KBM-7 (cell line): ENCODE data around the gene OPCML.

Source experiments
- DNase-seq: peaks from one replicate; pipeline ENCODE4 v3.0.0-alpha.2; 2015
- in situ Hi-C: fragments of 300-500 bp; cut with MboI; formaldehyde crosslinking; loops from 2 replicates; pipeline ENCODE4 v1.14.3; 2020; ENCODE audit warnings: low sequenced_read_pairs, low pct_unique_long_range_greater_than_20kb, mixed read lengths

OPCML gene

DNA sequence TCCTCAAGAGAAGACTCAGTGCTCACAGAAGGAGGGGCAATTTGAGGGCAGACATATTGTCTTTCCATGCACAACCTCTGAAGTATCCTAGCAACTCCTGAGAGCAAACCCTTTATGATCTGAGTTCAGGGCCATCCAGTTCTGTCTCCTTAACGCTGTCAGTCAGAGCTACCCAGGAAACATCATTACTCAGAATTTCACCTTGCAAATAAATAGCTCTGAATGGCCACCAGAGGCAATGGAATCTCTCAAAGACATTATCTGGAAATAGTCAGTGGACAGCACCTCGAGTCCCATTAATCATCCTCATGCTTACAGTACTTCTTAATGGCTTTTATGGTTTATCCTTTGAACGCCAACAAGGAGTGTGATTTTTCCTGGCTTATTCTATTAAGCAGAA is 656.1 kb downstream of the OPCML start:
- in situ Hi-C loops, result no loop called here
- no peak for DNase-seq

DNA sequence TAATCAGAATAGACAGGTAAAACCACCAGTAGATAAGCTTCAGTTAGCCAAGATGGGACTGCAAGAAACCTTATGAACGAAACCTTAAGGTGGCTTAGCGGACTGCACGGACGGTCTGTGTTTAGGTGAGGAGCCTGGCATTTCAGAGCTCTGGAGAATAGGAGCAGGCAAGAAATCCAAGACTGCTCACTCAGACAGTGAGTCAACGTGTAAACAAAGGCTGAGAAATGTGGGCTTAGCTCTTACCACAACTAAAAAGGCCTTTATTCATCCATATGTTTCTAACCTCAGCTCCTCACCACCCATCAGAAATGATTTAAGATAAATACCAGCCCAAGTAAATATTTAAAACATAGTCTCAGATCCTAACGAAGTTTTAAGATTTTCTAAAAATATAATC is 657.7 kb downstream of the OPCML start:
- DNase-seq, result no peak
- in situ Hi-C loops, result no loop called here

- no peak for DNase-seq
- in situ Hi-C loops, result no loop called here
These were observed 658.5 kb downstream of the OPCML start for GRCh38 chr11:132873841-132874240.

DNA sequence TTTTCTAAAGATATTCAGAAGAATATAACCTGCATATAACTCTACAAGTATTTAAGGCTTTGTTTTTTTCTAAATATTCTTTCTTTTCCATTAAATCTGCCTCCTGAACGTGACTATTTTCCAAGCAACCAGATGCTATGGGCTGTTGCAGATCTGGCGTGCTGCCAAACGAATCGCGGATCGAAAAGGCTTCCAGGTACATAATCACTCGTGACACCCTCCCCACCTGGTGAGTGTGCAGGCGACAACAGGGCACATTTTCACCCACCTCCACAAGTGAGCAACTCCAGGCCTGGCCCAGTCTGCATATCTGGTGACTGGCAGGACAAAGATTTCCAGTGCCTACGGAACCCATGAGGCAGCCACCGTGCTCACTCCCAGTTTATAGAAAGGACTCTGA is 660.1 kb downstream of the OPCML start:
- in situ Hi-C loops, result no loop called here
- DNase-seq, result no peak

- in situ Hi-C loops, result no loop called here
- DNase-seq, result no peak
These were observed 665.3 kb downstream of the OPCML start for GRCh38 chr11:132866783-132867545.

GRCh38 chr11:132865623-132866022 is 666.7 kb downstream of the OPCML start:
- in situ Hi-C loops, result no loop called here
- no peak for DNase-seq

DNA sequence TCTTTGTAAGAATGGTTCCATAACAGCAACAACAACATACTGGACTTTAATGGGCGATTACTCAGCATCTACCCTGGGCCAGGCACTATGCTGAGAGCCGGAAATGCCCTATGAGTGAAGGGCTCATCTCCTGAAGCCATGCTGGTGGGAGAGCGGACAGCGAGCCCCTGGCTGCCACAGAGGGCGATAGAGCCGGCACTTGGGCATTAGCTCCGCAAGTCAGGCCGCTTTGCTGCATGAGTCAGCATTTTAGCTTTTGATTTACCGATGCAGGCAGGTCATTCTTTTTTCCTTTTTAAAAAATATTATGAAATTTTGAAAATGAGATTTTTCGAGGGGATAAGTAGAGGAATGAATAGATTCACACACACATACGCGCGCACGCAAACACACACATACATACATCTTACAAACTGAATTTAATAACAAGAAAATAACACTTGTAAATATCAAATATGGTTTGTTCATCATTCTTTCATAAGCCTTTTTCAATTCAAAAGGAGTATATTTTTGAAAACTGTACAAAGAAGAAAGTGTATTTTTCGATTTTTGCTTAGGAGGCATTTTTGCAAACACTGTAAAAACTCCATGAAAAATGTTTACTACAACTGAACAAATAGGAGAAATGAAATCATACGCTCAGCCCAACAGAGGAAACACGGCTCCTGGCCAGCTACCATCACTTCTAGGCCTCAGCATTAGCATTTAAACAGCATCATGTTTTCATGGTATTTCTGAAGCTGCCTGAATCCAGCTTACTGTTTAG is 667.3 kb downstream of the OPCML start:
- no peak for DNase-seq
- in situ Hi-C loops, result no loop called here

- DNase-seq, result no peak
- in situ Hi-C loops, result no loop called here
These were observed 669.4 kb downstream of the OPCML start for GRCh38 chr11:132862933-132863332.

DNA sequence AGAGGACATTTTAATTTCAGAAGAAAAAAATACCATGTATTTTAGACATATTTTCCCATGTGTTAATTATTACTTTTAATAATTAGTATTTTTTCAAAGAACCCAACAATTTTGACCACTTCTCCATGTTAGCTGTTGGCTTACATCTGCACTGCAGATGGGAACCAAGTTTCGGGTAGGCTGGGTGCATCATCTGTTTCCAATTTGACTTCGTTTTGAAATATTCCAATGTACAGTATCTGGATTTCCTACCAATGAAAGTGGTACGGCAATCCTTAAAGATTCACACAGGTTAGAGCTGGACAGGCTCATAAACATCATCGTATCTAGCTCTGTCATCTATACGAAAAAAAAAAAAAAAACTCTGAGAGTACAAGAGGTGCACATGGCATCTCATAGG is 670.2 kb downstream of the OPCML start:
- DNase-seq, result no peak
- in situ Hi-C loops, result no loop called here

DNA sequence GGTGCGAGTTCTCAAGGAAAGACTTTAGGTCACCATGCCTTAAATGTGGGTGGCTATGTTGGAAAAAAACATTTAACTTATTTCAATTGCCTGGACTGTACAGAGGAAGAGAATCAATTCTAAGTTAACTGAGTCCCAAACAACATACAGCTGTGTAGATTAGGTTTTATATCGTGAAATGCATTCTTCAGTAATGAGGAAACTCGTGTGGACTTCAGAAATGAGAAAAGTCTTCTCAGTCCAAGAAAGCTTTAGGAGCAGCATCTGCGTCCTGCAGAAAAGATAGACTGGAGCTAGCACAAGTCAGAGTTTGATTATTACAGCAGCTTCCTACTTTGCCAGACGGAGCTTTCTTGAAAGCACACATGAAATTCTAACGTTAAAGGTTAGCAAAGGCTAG is 673.0 kb downstream of the OPCML start:
- no peak for DNase-seq
- in situ Hi-C loops, result no loop called here

- in situ Hi-C loops, result no loop called here
- peak; percentile 1 for DNase-seq
These were observed 674.1 kb downstream of the OPCML start for GRCh38 chr11:132858223-132858622.

DNA sequence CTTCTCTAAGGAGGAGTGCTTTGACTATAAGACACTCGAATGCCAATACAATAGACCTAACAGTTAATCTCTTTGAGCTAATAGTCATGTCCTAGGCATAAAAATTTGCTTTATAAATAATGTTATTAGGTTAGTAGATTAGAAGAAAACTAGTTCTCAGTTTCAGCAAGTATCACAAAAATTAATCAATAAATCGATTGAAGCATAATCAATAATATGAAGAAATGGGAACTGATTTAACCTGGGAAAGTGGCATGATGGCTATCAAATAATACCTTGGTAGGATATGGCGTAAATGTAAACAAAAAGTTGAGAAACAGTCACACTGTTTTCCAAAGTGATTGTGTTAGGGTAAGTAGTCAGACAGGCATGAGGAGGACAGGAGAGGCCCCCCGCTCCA is 676.3 kb downstream of the OPCML start:
- in situ Hi-C loops, result no loop called here
- DNase-seq, result no peak

GRCh38 chr11:132855516-132855915 is 676.8 kb downstream of the OPCML start:
- in situ Hi-C loops, result no loop called here
- no peak for DNase-seq

DNA sequence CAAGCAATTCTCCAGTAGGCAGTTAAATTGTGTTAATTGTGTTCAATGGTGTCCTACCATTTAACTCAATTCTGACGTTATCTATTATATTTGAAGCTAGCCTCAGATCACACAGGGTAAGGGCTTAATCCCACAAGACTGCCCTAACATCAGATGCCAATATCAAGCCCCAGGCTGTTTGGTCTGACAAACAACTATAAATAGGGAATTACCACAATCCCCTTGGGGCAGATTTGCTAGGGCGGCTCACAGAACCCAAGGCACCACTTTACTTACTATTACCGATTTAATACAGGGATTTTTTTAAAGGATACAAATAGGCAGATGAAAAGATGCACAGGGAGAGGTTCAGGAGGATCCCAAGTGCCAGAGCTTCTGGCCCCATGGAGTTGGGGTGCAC is 678.4 kb downstream of the OPCML start:
- in situ Hi-C loops, result no loop called here
- DNase-seq, result no peak

DNA sequence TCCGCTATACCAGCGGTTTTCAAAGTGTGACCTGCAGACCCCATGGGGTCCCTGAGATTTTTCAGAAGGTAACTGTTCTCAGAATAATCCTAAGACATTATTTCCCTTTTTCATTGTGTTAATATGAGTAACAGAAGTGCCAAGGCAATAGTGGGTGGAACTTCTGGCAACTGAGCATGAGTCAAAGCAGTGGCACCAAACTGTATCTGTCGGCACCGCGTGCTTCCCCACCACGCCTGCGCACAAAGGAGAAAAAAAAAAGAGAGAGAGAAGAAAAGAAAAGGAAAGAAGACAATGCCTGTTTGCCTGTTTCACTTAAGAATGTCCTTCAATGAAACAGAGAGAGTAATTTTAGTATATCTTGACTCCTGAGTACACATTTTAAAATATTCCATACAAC is 679.9 kb downstream of the OPCML start:
- in situ Hi-C loops, result no loop called here
- DNase-seq, result no peak

DNA sequence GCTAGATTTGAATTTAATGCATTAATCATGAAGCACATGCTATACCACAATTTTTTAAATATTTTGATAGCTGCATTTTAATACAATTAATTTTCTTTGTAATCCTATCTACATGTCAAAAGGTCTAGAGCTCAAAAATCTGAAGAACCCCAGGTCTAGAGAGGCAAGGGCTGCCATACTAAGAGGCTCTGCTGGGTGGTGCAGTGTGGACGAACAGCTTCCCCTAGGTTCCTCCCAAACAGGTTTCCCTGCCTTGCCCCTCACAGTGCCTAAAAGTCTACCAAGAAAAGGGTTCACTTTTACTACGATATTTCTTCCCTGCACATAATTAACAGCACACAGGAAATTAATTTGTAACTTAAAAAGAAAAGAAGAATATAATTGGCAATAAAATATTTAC is 681.1 kb downstream of the OPCML start:
- DNase-seq, result no peak
- in situ Hi-C loops, result no loop called here

DNA sequence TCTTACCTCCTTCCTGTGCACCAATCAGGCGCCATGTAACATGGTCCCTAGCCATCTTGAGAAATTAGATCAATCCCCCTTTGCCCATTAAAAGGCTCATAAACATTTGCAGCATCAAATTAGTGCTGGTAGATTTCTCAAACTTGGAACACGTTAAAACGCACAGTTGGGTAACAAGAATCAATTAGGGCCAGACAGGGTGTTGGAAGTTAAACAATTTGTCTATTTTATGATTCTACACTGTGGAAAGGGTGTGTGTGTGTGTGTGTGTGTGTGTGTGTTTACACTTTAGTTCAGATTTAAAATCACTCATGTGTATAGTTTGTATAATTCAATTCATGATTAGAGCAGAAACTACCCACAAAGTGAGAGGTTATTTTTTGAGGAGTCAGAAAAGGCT is 682.0 kb downstream of the OPCML start:
- DNase-seq, result no peak
- in situ Hi-C loops, result no loop called here

DNA sequence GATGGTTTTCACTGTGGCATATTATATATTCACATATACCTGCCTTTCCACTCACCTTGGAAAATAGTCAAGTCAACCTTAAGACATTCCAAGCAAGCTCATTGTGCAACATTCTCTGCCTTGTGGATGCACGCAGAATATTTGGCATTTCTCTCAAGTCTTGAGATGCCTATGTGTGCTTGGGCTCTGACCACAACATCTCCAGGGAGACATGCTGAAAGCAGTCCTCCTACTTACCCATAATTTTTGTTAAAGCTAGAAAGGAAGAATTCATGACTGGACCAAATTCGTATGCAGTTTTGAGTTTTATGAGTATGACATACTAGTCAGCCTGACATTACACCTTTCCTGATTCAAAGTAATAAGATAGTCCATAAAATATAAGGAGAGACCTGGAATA is 684.0 kb downstream of the OPCML start:
- in situ Hi-C loops, result no loop called here

GRCh38 chr11:132846075-132846474 is 686.2 kb downstream of the OPCML start:
- no peak for DNase-seq
- in situ Hi-C loops, result no loop called here

More for the DNA sequence above, 684.0 kb downstream of the OPCML start:
- DNase-seq, result no peak

- in situ Hi-C loops, result no loop called here
- DNase-seq, result no peak
These were observed 687.2 kb downstream of the OPCML start for GRCh38 chr11:132844956-132845696.
